Suprapubic skin (tissue), 4 donors: ENCODE measurements around the gene POLE. TPM values are rescaled to one million over a fixed set of nuclear protein-coding genes. Genes with fewer than 3 reads are reported as not detected.

Experiments used
- DNase-seq, 2 donors: peaks; one replicate each; pipeline ENCODE4 v3.0.0-alpha.2; 2019; ENCODE audit warnings: low spot score in 2 of 2
- H3K27ac ChIP-seq: fragments of 200-600 bp; sonication (generic); one replicate; pipeline ENCODE4 v1.5.1; 2019
- H3K27me3 ChIP-seq: fragments of 200-600 bp; sonication (generic); one replicate; pipeline ENCODE4 v1.5.1; 2019
- H3K36me3 ChIP-seq: fragments of 200-600 bp; sonication (generic); one replicate; pipeline ENCODE4 v1.5.1; 2019
- H3K4me1 ChIP-seq: fragments of 200-600 bp; sonication (generic); one replicate; pipeline ENCODE4 v1.5.1; 2019
- H3K4me3 ChIP-seq: fragments of 200-600 bp; sonication (generic); one replicate; pipeline ENCODE4 v1.5.1; 2019; ENCODE audit warnings: mild to moderate bottlenecking
- H3K9me3 ChIP-seq: fragments of 200-600 bp; sonication (generic); one replicate; pipeline ENCODE4 v1.5.1; 2019
- CTCF ChIP-seq, 2 donors: fragments of 200-600 bp in 1 of 2; fragments of 450-650 bp in 1 of 2; sonication (generic) in 1 of 2; IDR thresholded peaks; one replicate each; pipeline ENCODE4 v1.5.1; 2016 to 2019; ENCODE audit warnings: antibody characterized with exemption in 2 of 2, mild to moderate bottlenecking in 1 of 2, moderate library complexity in 1 of 2
- EP300 ChIP-seq: sonication (generic); formaldehyde crosslinking; IDR thresholded peaks from one replicate; pipeline ENCODE4 v1.6.1; 2017; ENCODE audit warnings: antibody characterized with exemption
- POLR2A ChIP-seq, 2 donors: fragments of 450-650 bp; IDR thresholded peaks; one replicate each; pipeline ENCODE4 v1.6.1; 2017; ENCODE audit warnings: antibody characterized with exemption in 2 of 2, mild to moderate bottlenecking in 2 of 2, moderate library complexity in 2 of 2
- POLR2AphosphoS5 ChIP-seq, 3 donors: sonication (generic); formaldehyde crosslinking; IDR thresholded peaks; one replicate each; pipeline ENCODE4 v1.6.1; 2017; ENCODE audit warnings: antibody characterized with exemption in 3 of 3
- WGBS: methylation state at CpG from one replicate; pipeline ENCODE4 v1.1.5; 2018; 5-methylcytosine and 5-hydroxymethylcytosine counted together
- total RNA-seq, 4 donors: library from RNA; depleted of rRNA; stranded (reverse); fragments of >200 nt; gene quantifications; one replicate each; pipeline ENCODE4 v1.1.0, GENCODE V29; 2016

POLE gene
- total RNA-seq, 4 donors from 2014 or later: 34.1 to 130 (median 43.3) TPM

GRCh38 chr12:132727091-132727794 is 40.1 kb upstream of the POLE start:
- Histone ChIP-seq H3K36me3 (peaks cover 96% of the 10 kb centered on the region), H3K27ac (no peak overlapping the region), H3K4me1 (no peaks in the 10 kb centered on the region), H3K27me3 (no peaks in the 10 kb centered on the region), H3K9me3 (no peaks in the 10 kb centered on the region), H3K4me3 (no peak overlapping the region)
- no peak for TF ChIP-seq POLR2A (IDR thresholded peaks at IDR 0.05)
- TF ChIP-seq POLR2AphosphoS5 (IDR thresholded peaks at IDR 0.05): no peak
- no peak for TF ChIP-seq CTCF (IDR thresholded peaks at IDR 0.05)
- no peak for TF ChIP-seq EP300
- DNase-seq: no peak
- 92% methylated on average over 34 of the region's 37 CpGs for WGBS

- H3K4me1 ChIP-seq: no peaks in the 10 kb centered on the region
- 95% methylated on average over 10 of the region's 12 CpGs for WGBS
- peaks cover 96% of the 10 kb centered on the region for H3K36me3 ChIP-seq
- no peak overlapping the region for H3K4me3 ChIP-seq
- no peaks in the 10 kb centered on the region for H3K9me3 ChIP-seq
- H3K27me3 ChIP-seq: no peaks in the 10 kb centered on the region
- DNase-seq: no peak
- H3K27ac ChIP-seq: no peak overlapping the region
- TF ChIP-seq EP300: no peak
- TF ChIP-seq POLR2A (IDR thresholded peaks at IDR 0.05): no peak
- TF ChIP-seq CTCF (IDR thresholded peaks at IDR 0.05): no peak
These were observed 39.2 kb upstream of the POLE start for GRCh38 chr12:132726386-132726785.

GRCh38 chr12:132724506-132725241 is 37.5 kb upstream of the POLE start:
- Histone ChIP-seq H3K36me3 (peaks cover 96% of the 10 kb centered on the region), H3K27me3 (no peaks in the 10 kb centered on the region), H3K9me3 (no peaks in the 10 kb centered on the region), H3K4me3 (no peak overlapping the region), H3K4me1 (no peaks in the 10 kb centered on the region), H3K27ac (no peak overlapping the region)
- WGBS: 73% methylated on average over 18 of the region's 30 CpGs
- TF ChIP-seq EP300 (no peak), POLR2A (IDR thresholded peaks at IDR 0.05) (no peak)
- no peak for DNase-seq

GRCh38 chr12:132723764-132724140 is 36.6 kb upstream of the POLE start:
- 89% methylated on average over 2 of the region's 2 CpGs for WGBS

GRCh38 chr12:132723015-132723763 is 36.0 kb upstream of the POLE start:
- TF ChIP-seq POLR2AphosphoS5 (IDR thresholded peaks at IDR 0.05): no peak
- no peak for TF ChIP-seq EP300
- TF ChIP-seq POLR2A (IDR thresholded peaks at IDR 0.05): no peak
- no peak for TF ChIP-seq CTCF (IDR thresholded peaks at IDR 0.05)
- peaks cover 96% of the 10 kb centered on the region for H3K36me3 ChIP-seq
- H3K9me3 ChIP-seq: no peaks in the 10 kb centered on the region

More at GRCh38 chr12:132723764-132724140, 36.6 kb upstream of the POLE start:
- no peaks in the 10 kb centered on the region for H3K27me3 ChIP-seq
- TF ChIP-seq POLR2A (IDR thresholded peaks at IDR 0.05): no peak
- H3K36me3 ChIP-seq: peaks cover 99% of the 10 kb centered on the region
- H3K27ac ChIP-seq: no peak overlapping the region
- no peak for DNase-seq
- no peaks in the 10 kb centered on the region for H3K4me1 ChIP-seq
- no peak overlapping the region for H3K4me3 ChIP-seq
- H3K9me3 ChIP-seq: no peaks in the 10 kb centered on the region

More at GRCh38 chr12:132723015-132723763, 36.0 kb upstream of the POLE start:
- no peaks in the 10 kb centered on the region for H3K27me3 ChIP-seq
- DNase-seq: no peak
- WGBS: 89% methylated on average over 30 of the region's 30 CpGs
- no peak overlapping the region for H3K27ac ChIP-seq
- H3K4me1 ChIP-seq: no peaks in the 10 kb centered on the region
- no peak overlapping the region for H3K4me3 ChIP-seq
